ENCODE results near the gene ACTN3. TPM values are rescaled to one million over a fixed set of nuclear protein-coding genes. Genes with fewer than 3 reads are reported as not detected.

Gene ACTN3
- polyA plus RNA-seq, 1 donor = 0.22 TPM

Other genes starting within 250 kb of the ACTN3 start
- gene CD248, start 229.9 kb upstream of the ACTN3 start, polyA plus RNA-seq = 24.6 TPM
- 5.2 TPM for gene RIN1, start 210.5 kb upstream of the ACTN3 start, polyA plus RNA-seq
- gene BRMS1, start 201.8 kb upstream of the ACTN3 start, polyA plus RNA-seq = 32.4 TPM
- 31.0 TPM for gene B4GAT1, start 199.3 kb upstream of the ACTN3 start, polyA plus RNA-seq
- gene SLC29A2, start 175.1 kb upstream of the ACTN3 start, polyA plus RNA-seq = 13.2 TPM
- gene NPAS4, start 125.9 kb upstream of the ACTN3 start, polyA plus RNA-seq = 1.7 TPM
- 69.5 TPM for gene MRPL11, start 108.1 kb upstream of the ACTN3 start, polyA plus RNA-seq
- gene PELI3, start 80.0 kb upstream of the ACTN3 start, polyA plus RNA-seq = 5.1 TPM
- gene DPP3, start 66.5 kb upstream of the ACTN3 start, polyA plus RNA-seq = 28.8 TPM
- gene BBS1, start 36.3 kb upstream of the ACTN3 start, polyA plus RNA-seq = 40.8 TPM
- gene ZDHHC24, start 855 bp upstream of the ACTN3 start, polyA plus RNA-seq = 8.5 TPM
- gene CTSF, start 21.7 kb downstream of the ACTN3 start, polyA plus RNA-seq = 11.9 TPM
- gene CCDC87, start 46.2 kb downstream of the ACTN3 start, polyA plus RNA-seq = 0.09 TPM
- gene CCS, start 46.3 kb downstream of the ACTN3 start, polyA plus RNA-seq = 55.8 TPM
- gene RBM14, start 69.7 kb downstream of the ACTN3 start, polyA plus RNA-seq = 68.5 TPM
- gene RBM4, start 91.8 kb downstream of the ACTN3 start, polyA plus RNA-seq = 145 TPM
- gene RBM4B, start 131.0 kb downstream of the ACTN3 start, polyA plus RNA-seq = 38.9 TPM
- gene SPTBN2, start 182.3 kb downstream of the ACTN3 start, polyA plus RNA-seq = 7.1 TPM

Data from large intestine (tissue), 1 donor.